Stimulated activated CD4-positive, alpha-beta T cell treated with anti-CD3 and anti-CD28 coated beads, Interleukin-15, amount 100 ng/mL, for 24 hours (primary cell): Measurements from ENCODE around the gene DYNC1H1.

Experiments used
- DNase-seq: peaks from one replicate; pipeline ENCODE4 v3.0.0-alpha.2; 2020

The DYNC1H1 gene

DNA sequence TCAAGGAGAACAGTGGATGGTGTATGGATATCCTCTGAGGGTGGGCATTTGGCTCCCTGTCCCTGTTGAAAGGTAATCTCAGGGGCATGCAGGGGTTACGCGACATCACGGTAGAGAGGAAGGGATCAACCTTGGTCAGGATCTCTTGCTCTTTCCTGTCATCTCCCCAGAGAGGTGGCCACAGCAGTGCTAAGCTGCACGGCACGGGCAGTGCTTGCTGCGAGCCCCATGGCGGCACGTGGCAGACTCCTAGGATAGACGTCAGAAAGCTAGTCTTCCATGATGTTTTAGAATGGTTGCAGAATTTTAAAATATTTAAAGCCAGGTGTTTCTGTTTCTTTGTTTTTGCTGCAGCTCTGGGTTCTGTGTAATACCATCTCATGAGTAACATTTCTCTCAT is 41.0 kb downstream of the DYNC1H1 start:
- no peak for DNase-seq

DNA sequence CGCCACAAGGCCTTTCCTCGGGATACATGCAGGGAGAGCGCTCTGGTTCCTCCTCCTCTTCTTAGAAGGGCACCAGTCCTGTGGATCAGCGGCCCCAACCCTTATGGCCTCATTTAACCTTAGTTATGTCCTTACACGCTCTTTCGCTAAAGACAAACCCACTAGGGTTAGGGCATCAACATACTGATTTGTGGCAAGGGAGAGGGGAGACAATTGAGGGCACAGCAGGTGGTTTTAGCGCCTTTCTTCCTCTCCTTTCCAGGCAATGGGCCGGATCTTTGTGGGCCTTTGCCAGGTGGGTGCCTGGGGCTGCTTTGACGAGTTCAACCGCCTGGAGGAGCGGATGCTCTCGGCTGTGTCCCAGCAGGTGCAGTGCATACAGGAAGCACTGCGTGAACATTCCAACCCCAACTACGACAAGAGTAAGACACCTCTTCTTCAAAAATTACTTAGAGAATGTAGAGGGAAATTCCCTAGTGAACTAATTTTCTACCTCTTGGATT is 43.6 kb downstream of the DYNC1H1 start:
- DNase-seq = no peak

DNA sequence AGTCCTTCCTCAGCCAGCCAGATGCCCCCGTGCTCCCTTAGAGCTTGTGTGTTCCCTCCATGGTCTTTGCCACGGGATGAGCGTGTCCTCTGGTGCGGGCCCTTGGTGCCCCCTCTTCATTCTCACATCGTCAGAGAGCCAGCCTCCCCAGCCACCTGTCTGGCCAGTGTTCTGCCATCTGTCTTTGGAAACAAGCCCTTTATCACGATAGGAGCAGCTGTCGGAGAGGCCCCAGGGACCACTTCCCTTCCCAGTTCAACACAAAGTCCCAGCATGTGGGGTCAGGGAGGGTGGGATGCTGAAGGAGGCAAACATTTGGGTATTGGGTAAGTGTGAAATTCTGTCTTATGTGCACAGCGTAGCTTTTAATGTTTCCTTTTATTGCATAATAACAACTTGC is 44.5 kb downstream of the DYNC1H1 start:
- DNase-seq = no peak

DNA sequence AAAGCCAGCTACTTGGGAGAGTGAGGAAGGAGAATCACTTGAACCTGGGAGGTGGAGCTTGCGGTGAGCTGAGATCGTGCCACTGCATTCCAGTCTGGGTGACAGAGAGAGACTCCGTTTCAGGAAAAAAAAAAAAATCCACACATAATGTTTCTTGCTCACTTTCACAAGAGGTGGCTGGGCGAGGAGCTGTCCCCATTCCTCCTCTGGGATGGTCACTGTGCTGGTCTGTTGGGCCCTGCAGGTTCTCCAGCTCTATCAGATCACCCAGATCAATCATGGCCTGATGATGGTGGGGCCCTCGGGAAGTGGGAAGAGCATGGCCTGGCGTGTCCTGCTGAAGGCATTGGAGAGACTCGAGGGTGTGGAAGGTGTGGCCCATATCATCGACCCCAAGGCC is 47.3 kb downstream of the DYNC1H1 start:
- DNase-seq = no peak

GRCh38 chr14:102012336-102012735 is 48.0 kb downstream of the DYNC1H1 start:
- DNase-seq = no peak

DNA sequence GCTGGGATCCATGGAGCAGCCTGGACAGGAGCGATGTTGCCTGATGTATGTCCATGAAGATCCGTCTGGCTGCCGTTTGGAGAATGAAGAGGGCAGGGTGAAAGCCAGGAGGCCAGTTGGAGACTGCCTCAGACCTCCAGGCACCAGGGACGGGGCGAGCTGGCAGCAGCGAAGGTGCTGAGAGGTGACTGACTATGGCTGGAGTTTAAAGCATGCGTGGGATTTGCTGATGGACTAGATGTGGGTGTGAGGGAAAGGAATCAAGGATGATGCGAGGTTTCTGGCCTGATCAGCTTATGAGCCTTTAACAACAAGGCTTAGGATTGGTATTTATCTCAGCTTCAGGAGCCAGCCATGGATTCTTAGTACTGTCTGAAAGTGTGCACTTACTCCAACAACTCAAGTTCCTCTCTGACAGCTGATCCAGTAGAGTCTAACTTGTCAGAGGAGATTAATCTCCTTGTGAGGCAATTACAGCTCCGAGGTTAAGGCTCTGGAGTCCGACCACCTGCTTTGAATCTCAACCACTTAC is 49.4 kb downstream of the DYNC1H1 start:
- no peak for DNase-seq

GRCh38 chr14:102015045-102015685 is 50.8 kb downstream of the DYNC1H1 start:
- DNase-seq = no peak

GRCh38 chr14:102015771-102016170 is 51.4 kb downstream of the DYNC1H1 start:
- no peak for DNase-seq

- no peak for DNase-seq
These were observed 52.2 kb downstream of the DYNC1H1 start for GRCh38 chr14:102016420-102017090.

DNA sequence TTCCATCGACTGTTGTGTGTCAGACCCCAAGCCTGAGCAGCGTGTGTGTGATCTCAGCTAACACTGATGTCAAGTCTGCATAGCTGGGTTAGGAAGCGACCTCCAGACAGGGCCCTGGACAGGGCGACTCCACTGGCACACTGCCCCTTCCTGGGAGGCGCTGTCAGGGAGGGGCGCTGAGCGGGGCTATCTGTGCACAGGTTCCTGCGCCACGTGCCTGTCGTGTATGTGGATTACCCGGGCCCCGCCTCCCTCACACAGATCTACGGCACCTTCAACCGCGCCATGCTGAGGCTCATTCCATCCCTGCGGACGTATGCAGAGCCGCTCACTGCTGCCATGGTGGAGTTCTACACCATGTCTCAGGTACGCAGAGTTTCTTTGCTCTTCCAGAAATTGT is 53.9 kb downstream of the DYNC1H1 start:
- DNase-seq = no peak

- no peak for DNase-seq
These were observed 54.7 kb downstream of the DYNC1H1 start for GRCh38 chr14:102019006-102019540.

- peak; percentile 70 for DNase-seq
These were observed 55.9 kb downstream of the DYNC1H1 start for GRCh38 chr14:102020058-102020971.

DNA sequence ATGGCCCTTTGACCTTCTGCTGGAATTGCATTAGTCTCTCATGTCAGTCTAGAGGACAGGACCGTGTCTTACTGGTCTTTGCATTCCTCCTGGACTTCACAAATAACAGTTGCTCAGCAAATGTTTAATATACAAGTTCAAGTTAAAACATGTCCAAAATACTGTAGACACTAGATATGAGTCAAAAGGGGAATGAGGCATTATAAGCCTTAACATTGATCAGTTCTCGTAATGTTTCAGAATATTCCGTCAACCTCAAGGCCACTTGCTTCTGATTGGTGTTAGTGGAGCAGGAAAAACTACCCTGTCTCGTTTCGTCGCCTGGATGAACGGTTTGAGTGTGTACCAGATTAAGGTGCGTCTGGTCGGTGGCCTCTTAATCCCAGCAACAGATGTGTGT is 62.6 kb downstream of the DYNC1H1 start:
- DNase-seq = no peak

DNA sequence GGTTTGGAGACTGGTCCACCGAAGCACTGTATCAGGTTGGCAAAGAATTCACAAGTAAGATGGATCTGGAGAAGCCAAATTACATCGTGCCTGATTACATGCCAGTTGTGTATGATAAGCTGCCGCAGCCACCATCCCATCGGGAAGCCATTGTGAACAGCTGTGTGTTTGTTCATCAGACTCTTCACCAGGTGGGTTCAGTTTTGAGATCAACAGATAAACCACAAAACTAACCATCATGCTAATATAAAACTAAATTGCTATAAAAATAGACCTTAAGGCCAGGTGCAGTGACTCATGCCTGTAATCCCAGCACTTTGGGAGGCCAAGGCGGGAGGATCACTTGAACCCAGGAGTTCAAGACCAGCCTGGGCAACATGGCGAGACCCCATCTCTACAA is 63.6 kb downstream of the DYNC1H1 start:
- DNase-seq = no peak

DNA sequence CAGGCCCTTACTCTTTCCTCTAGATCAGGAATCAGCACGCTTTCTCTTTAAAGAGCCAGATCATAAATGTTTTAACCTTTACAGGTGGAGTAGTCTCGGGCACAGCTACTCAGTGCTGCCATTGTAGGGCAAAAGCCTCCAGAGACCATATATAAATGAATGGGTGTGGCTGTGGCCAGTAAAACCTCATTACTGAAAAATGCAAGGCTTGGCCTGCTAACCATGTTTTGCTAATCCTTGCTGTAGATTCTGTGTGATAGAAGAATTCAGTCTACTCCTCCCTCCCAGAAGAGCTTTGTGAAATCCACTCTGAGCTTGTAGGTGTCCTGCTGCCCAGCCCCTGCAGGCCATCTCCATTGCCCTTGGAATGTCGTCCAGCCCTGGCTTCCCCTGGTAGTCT is 64.4 kb downstream of the DYNC1H1 start:
- DNase-seq = no peak

- no peak for DNase-seq
These were observed 65.6 kb downstream of the DYNC1H1 start for GRCh38 chr14:102029956-102030355.

- DNase-seq = no peak
These were observed 68.9 kb downstream of the DYNC1H1 start for GRCh38 chr14:102033241-102033640.

DNA sequence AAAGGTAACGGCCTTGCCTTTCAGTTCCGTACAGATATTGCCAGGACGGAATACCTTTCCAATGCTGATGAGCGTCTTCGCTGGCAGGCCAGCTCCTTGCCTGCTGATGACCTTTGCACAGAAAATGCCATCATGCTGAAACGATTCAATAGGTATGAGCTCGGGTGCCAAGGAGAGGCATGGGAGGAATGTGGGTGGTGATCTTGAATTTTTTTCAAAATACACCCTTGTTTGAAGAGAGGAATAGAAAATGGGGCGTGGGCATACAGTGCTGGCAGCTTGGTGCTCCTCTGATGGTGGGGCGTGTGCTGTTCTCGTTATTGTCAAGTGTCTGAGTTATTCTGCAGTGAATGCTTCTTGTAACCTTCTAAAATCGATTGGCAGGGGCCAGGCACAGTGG is 69.9 kb downstream of the DYNC1H1 start:
- DNase-seq = no peak

DNA sequence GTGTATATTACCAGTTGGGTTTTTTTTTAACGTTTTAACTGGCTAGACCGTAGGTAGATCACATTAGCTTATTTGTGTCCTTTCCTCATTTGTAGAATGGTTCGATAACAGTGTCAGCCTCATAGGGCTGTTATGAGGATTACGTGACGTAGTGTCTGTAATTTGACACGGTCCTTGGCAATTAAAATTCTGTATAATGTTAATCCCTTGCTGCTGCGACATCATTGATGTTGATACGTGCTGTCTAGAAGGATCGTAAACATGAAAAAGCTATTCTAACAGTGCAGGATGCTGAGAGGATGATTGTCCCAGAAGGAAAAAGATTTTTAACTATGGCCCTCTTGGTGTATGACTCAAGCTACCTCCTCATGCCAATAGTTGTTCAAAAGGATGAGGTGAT is 71.5 kb downstream of the DYNC1H1 start:
- DNase-seq = no peak

GRCh38 chr14:102037686-102038085 is 73.3 kb downstream of the DYNC1H1 start:
- no peak for DNase-seq

DNA sequence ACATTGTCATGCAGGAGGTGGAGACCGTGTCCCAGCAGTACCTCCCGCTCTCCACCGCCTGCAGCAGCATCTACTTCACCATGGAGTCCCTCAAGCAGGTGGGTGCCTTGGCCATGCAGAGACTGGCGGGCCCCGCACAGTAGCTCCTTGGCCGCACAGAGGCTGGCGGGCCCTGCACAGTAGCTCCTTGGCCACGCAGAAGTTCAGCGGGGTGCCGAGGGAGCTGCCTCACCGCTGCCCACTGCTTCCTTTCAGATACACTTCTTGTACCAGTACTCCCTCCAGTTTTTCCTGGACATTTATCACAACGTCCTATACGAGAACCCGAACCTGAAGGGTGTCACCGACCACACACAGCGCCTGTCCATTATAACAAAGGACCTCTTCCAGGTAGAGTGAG is 74.8 kb downstream of the DYNC1H1 start:
- DNase-seq = no peak

- no peak for DNase-seq
These were observed 75.8 kb downstream of the DYNC1H1 start for GRCh38 chr14:102040153-102040552.

GRCh38 chr14:102042699-102043098 is 78.3 kb downstream of the DYNC1H1 start:
- DNase-seq = no peak
